ENCODE measurements around the gene TTLL11. TPM values are rescaled to one million over a fixed set of nuclear protein-coding genes. Genes with fewer than 3 reads are reported as not detected.

Gene TTLL11
- total RNA-seq, 2 donors from 2014 or later = 5.9 to 6.6 TPM

GRCh38 chr9:121887553-121888437 lies 205.3 kb downstream of the TTLL11 start:
- peak in 1 of 2 donors; percentile 25 for DNase-seq
- intact Hi-C loops (cut with DNase I, micrococcal nuclease) = no loop called here
- ATAC-seq = peak; percentile 91

GRCh38 chr9:121886759-121887485 lies 206.2 kb downstream of the TTLL11 start:
- intact Hi-C loops (cut with DNase I, micrococcal nuclease) = no loop called here
- DNase-seq (peak in 1 of 2 donors; percentile 33), ATAC-seq (peak; percentile 76)

- DNase-seq = no peak
- ATAC-seq = no peak
- intact Hi-C loops (cut with DNase I, micrococcal nuclease) = no loop called here
Observed at GRCh38 chr9:121885345-121885901, 207.7 kb downstream of the TTLL11 start.

- intact Hi-C loops (cut with DNase I, micrococcal nuclease) = no loop called here
- DNase-seq = no peak
Observed at GRCh38 chr9:121884057-121884541, 209.0 kb downstream of the TTLL11 start.

GRCh38 chr9:121883281-121884056 lies 209.6 kb downstream of the TTLL11 start:
- ATAC-seq (no peak), DNase-seq (no peak)
- intact Hi-C loops (cut with DNase I, micrococcal nuclease) = no loop called here

More at GRCh38 chr9:121884057-121884541, 209.0 kb downstream of the TTLL11 start:
- no peak for ATAC-seq

- ATAC-seq (no peak), DNase-seq (no peak)
- intact Hi-C loops (cut with DNase I, micrococcal nuclease) = no loop called here
Observed at GRCh38 chr9:121881920-121882500, 211.1 kb downstream of the TTLL11 start.

- DNase-seq (no peak), ATAC-seq (no peak)
- intact Hi-C loops (cut with DNase I, micrococcal nuclease) = no loop called here
Observed at GRCh38 chr9:121880343-121880898, 212.7 kb downstream of the TTLL11 start.

GRCh38 chr9:121878271-121878822 lies 214.8 kb downstream of the TTLL11 start:
- intact Hi-C loops (cut with DNase I, micrococcal nuclease) = no loop called here
- ATAC-seq = no peak
- DNase-seq = no peak

GRCh38 chr9:121876658-121877271 lies 216.3 kb downstream of the TTLL11 start:
- intact Hi-C loops (cut with DNase I, micrococcal nuclease) = no loop called here
- DNase-seq = no peak
- ATAC-seq = no peak

- ATAC-seq = no peak
- no peak for DNase-seq
- intact Hi-C loops (cut with DNase I, micrococcal nuclease) = no loop called here
Observed at GRCh38 chr9:121876255-121876654, 216.9 kb downstream of the TTLL11 start.

- intact Hi-C loops (cut with DNase I, micrococcal nuclease) = no loop called here
- no peak for DNase-seq
- ATAC-seq = no peak
Observed at GRCh38 chr9:121874524-121874923, 218.6 kb downstream of the TTLL11 start.

GRCh38 chr9:121871431-121872025 lies 221.6 kb downstream of the TTLL11 start:
- no peak for ATAC-seq
- intact Hi-C loops (cut with DNase I, micrococcal nuclease) = no loop called here
- no peak for DNase-seq

GRCh38 chr9:121870271-121870670 lies 222.8 kb downstream of the TTLL11 start:
- ATAC-seq (no peak), DNase-seq (no peak)
- intact Hi-C loops (cut with DNase I, micrococcal nuclease) = no loop called here

GRCh38 chr9:121868626-121869025 lies 224.5 kb downstream of the TTLL11 start:
- DNase-seq = no peak
- intact Hi-C loops (cut with DNase I, micrococcal nuclease) = no loop called here
- no peak for ATAC-seq

- intact Hi-C loops (cut with DNase I, micrococcal nuclease) = no loop called here
Observed at GRCh38 chr9:121866927-121867326, 226.2 kb downstream of the TTLL11 start.

GRCh38 chr9:121865884-121866283 lies 227.2 kb downstream of the TTLL11 start:
- ATAC-seq (no peak), DNase-seq (no peak)
- intact Hi-C loops (cut with DNase I, micrococcal nuclease) = no loop called here

More at GRCh38 chr9:121866927-121867326, 226.2 kb downstream of the TTLL11 start:
- no peak for DNase-seq
- ATAC-seq = no peak

- intact Hi-C loops (cut with DNase I, micrococcal nuclease) = no loop called here
- no peak for DNase-seq
- ATAC-seq = no peak
Observed at GRCh38 chr9:121865060-121865459, 228.0 kb downstream of the TTLL11 start.

Measured in left colon (tissue), 2 donors.